A673 (cell line): ENCODE data around the gene ADRA1B.

Source experiments
- EZH2 ChIP-seq: fragments of 200-600 bp; sonication (generic); IDR thresholded peaks from 2 replicates; pipeline ENCODE4 v1.6.1; 2017; ENCODE audit warnings: borderline replicate concordance, low read depth, mild to moderate bottlenecking, mixed read lengths, antibody characterized with exemption, low read length; ENCODE audit not compliant: poor library complexity, severe bottlenecking
- TF ChIP-seq, protein P1 (sequence below): fragments of 300-800, 200-600 bp; sonication (generic); conservative IDR thresholded peaks from 2 replicates; pipeline ENCODE4 v1.5.1; 2017; ENCODE audit warnings: low read depth, mild to moderate bottlenecking, antibody characterized with exemption, low read length, moderate library complexity, mixed read lengths

DNA sequence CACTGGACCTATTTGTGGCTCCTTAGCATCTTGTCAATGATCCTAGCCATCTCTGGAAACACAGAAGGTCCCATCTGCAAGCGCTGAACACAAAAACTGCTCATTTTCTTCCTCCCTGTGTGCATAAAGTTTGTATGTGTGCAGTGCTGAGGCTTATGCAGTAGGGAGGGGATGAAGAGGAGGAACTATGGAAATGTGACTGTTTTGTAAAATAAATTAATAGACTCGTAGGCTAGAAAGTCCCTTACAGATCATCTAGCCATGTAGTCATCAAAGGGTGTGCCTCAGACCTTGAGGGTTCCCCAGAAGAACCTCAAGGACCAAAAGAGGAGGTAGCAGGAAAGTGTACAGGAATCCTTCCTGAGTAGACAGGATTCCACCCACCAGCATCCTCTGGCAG lies 34.3 kb upstream of the ADRA1B start:
- TF ChIP-seq EZH2: no peak
- TF ChIP-seq, protein P1, sequence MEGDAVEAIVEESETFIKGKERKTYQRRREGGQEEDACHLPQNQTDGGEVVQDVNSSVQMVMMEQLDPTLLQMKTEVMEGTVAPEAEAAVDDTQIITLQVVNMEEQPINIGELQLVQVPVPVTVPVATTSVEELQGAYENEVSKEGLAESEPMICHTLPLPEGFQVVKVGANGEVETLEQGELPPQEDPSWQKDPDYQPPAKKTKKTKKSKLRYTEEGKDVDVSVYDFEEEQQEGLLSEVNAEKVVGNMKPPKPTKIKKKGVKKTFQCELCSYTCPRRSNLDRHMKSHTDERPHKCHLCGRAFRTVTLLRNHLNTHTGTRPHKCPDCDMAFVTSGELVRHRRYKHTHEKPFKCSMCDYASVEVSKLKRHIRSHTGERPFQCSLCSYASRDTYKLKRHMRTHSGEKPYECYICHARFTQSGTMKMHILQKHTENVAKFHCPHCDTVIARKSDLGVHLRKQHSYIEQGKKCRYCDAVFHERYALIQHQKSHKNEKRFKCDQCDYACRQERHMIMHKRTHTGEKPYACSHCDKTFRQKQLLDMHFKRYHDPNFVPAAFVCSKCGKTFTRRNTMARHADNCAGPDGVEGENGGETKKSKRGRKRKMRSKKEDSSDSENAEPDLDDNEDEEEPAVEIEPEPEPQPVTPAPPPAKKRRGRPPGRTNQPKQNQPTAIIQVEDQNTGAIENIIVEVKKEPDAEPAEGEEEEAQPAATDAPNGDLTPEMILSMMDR: no peak
